ENCODE data around the gene HEXD.

Gene HEXD

GRCh38 chr17:82416771-82417170, 1.4 kb upstream of the HEXD start:
- no peak for DNase-seq

GRCh38 chr17:82419540-82419939, 1.4 kb downstream of the HEXD start:
- no peak for DNase-seq

GRCh38 chr17:82424001-82424862, 6.1 kb downstream of the HEXD start:
- no peak for DNase-seq

- no peak for DNase-seq
Observed at GRCh38 chr17:82424863-82425159, 6.7 kb downstream of the HEXD start.

- DNase-seq = no peak
Observed at GRCh38 chr17:82428546-82428945, 10.4 kb downstream of the HEXD start.

- no peak for DNase-seq
Observed at GRCh38 chr17:82429824-82430223, 11.7 kb downstream of the HEXD start.

GRCh38 chr17:82432017-82432416, 13.9 kb downstream of the HEXD start:
- DNase-seq = no peak

- no peak for DNase-seq
Observed at GRCh38 chr17:82433560-82434215, 15.5 kb downstream of the HEXD start.

GRCh38 chr17:82434216-82434565, 16.0 kb downstream of the HEXD start:
- DNase-seq = no peak

- no peak for DNase-seq
Observed at GRCh38 chr17:82435103-82435502, 17.0 kb downstream of the HEXD start.

- no peak for DNase-seq
Observed at GRCh38 chr17:82435601-82436583, 17.7 kb downstream of the HEXD start.

GRCh38 chr17:82436601-82437324, 18.6 kb downstream of the HEXD start:
- no peak for DNase-seq

- DNase-seq = no peak
Observed at GRCh38 chr17:82437325-82437668, 19.1 kb downstream of the HEXD start.

- no peak for DNase-seq
Observed at GRCh38 chr17:82438401-82439193, 20.4 kb downstream of the HEXD start.

GRCh38 chr17:82439194-82439828, 21.2 kb downstream of the HEXD start:
- DNase-seq = no peak

- no peak for DNase-seq
Observed at GRCh38 chr17:82439829-82440365, 21.8 kb downstream of the HEXD start.

GRCh38 chr17:82440469-82440981, 22.4 kb downstream of the HEXD start:
- DNase-seq = no peak

- no peak for DNase-seq
Observed at GRCh38 chr17:82440991-82441627, 23.0 kb downstream of the HEXD start.

GRCh38 chr17:82441691-82442487, 23.7 kb downstream of the HEXD start:
- no peak for DNase-seq
